HCT116 (cell line): ENCODE data around the gene ZBTB3. TPM values are rescaled to one million over a fixed set of nuclear protein-coding genes. Genes with fewer than 3 reads are reported as not detected.

ENCODE experiments used
- ATAC-seq: fragments of 200-7000 bp; cut with Tn5 transposase; 2 replicates; pipeline ENCODE4 v1.9.1; 2020; ENCODE audit warnings: mild to moderate bottlenecking, moderate library complexity
- BruUV-seq: library from RNA; stranded (reverse); fragments of 400-500 nt; replicated peaks from 2 replicates; lab custom pipeline; 2021; lab: Mats Ljungman, UMichigan
- CTCF ChIA-PET: fragments of 300-600 bp; sonication (Branson Sonifier 250); formaldehyde crosslinking; loops from one replicate; lab custom pipeline; 2021; ENCODE audit warnings: antibody characterized with exemption; lab: Charles Lee
- POLR2A ChIA-PET: fragments of 300-600, 350-600 bp; sonication (Branson Sonifier 250); formaldehyde crosslinking; loops from one replicate; lab custom pipeline; 2021; ENCODE audit warnings: antibody characterized with exemption; lab: Charles Lee
- RAD21 ChIA-PET, 2 experiments: fragments of 300-600 bp; sonication (Branson Sonifier 250); formaldehyde crosslinking; loops; one replicate each; lab custom pipeline; 2023; ENCODE audit warnings: low total read pairs in 2 of 2; ENCODE audit not compliant: uncharacterized antibody in 2 of 2, unreplicated experiment in 2 of 2, low non-redundant PET in 1 of 2; lab: Charles Lee
- DNase-seq: peaks from one replicate; pipeline ENCODE4 v3.0.0-alpha.2; 2010; ENCODE audit warnings: low read depth, low spot score
- H2AFZ ChIP-seq: fragments of 200-600 bp; shearing (Covaris generic), sonication (generic); 2 replicates; pipeline ENCODE4 v1.6.1; 2017; ENCODE audit warnings: low read depth, mixed run types, mixed read lengths, antibody characterized with exemption, low read length; ENCODE audit not compliant: poor library complexity, severe bottlenecking
- H3K27ac ChIP-seq: 2 replicates; pipeline ENCODE4 v1.5.1; 2012; ENCODE audit warnings: low read depth, low read length
- H3K27me3 ChIP-seq: fragments of 200-600 bp; sonication (generic); 2 replicates; pipeline ENCODE4 v1.6.1; 2016; ENCODE audit warnings: mixed run types, low read length, mixed read lengths; ENCODE audit not compliant: insufficient read depth
- H3K36me3 ChIP-seq, 2 experiments: fragments of 200-500 bp in 1 of 2; fragments of 200-600 bp in 1 of 2; sonication (Bioruptor generic) in 1 of 2; sonication (generic) in 1 of 2; 2 replicates each; pipeline versions ENCODE4 v1.5.1 to v1.6.1; 2014 to 2016; ENCODE audit warnings: low read length in 2 of 2, inconsistent platforms in 1 of 2, mixed read lengths in 1 of 2, mixed run types in 1 of 2; ENCODE audit not compliant: insufficient read depth in 2 of 2, control insufficient read depth in 1 of 2
- H3K4me1 ChIP-seq, 2 experiments: fragments of 200-600 bp in 1 of 2; sonication (generic) in 1 of 2; 2 replicates each; pipeline versions ENCODE4 v1.5.1 to v1.6.1; 2012 to 2017; ENCODE audit warnings: low read length in 2 of 2, inconsistent platforms in 1 of 2, mild to moderate bottlenecking in 1 of 2, mixed read lengths in 1 of 2, mixed run types in 1 of 2, moderate library complexity in 1 of 2; ENCODE audit not compliant: insufficient read depth in 2 of 2, control insufficient read depth in 1 of 2
- H3K4me2 ChIP-seq: fragments of 200-600 bp; sonication (generic); 2 replicates; pipeline ENCODE4 v1.6.1; 2017; ENCODE audit warnings: mixed run types, low read length, mixed read lengths
- H3K4me3 ChIP-seq, 2 experiments: fragments of 200-600 bp in 1 of 2; sonication (generic) in 1 of 2; replicated peaks in 1 of 2; 2 replicates each; pipeline ENCODE4 v1.5.1; 2011 to 2016; ENCODE audit warnings: low read length in 2 of 2, control low read depth in 1 of 2, low read depth in 1 of 2, mild to moderate bottlenecking in 1 of 2, mixed read lengths in 1 of 2, mixed run types in 1 of 2
- H3K79me2 ChIP-seq: fragments of 200-600 bp; sonication (generic); 2 replicates; pipeline ENCODE4 v1.6.1; 2017; ENCODE audit warnings: mild to moderate bottlenecking, mixed run types, low read length, moderate library complexity, mixed read lengths; ENCODE audit not compliant: insufficient read depth
- H3K9ac ChIP-seq: fragments of 200-600 bp; sonication (generic); 2 replicates; pipeline ENCODE4 v1.6.1; 2016; ENCODE audit warnings: low read length, mixed read lengths
- H3K9me2 ChIP-seq: fragments of 200-600 bp; sonication (generic), shearing (Covaris generic); 2 replicates; pipeline ENCODE4 v1.6.1; 2017; ENCODE audit warnings: mixed run types, mild to moderate bottlenecking, moderate library complexity; ENCODE audit not compliant: insufficient read depth
- H3K9me3 ChIP-seq, 2 experiments: fragments of 200-500 bp in 1 of 2; fragments of 200-600 bp in 1 of 2; sonication (Bioruptor generic) in 1 of 2; sonication (generic) in 1 of 2; 2 replicates each; pipeline ENCODE4 v1.6.1; 2014 to 2017; ENCODE audit warnings: low read length in 2 of 2, mixed read lengths in 2 of 2, inconsistent platforms in 1 of 2, low read depth in 1 of 2, mild to moderate bottlenecking in 1 of 2, mixed run types in 1 of 2, moderate library complexity in 1 of 2; ENCODE audit not compliant: control insufficient read depth in 1 of 2, insufficient read depth in 1 of 2
- H4K20me1 ChIP-seq: fragments of 200-600 bp; sonication (generic), shearing (Covaris generic); 2 replicates; pipeline ENCODE4 v1.6.1; 2017; ENCODE audit warnings: mixed run types, mild to moderate bottlenecking, moderate library complexity; ENCODE audit not compliant: insufficient read depth
- CEBPB ChIP-seq: IDR thresholded peaks from 2 replicates; pipeline ENCODE4 v1.6.1; 2012; ENCODE audit warnings: low read depth
- FOSL1 ChIP-seq: IDR thresholded peaks from 2 replicates; pipeline ENCODE4 v1.6.1; 2012; ENCODE audit warnings: low read depth
- POLR2AphosphoS5 ChIP-seq: IDR thresholded peaks from 2 replicates; pipeline ENCODE4 v1.6.1; 2011; ENCODE audit warnings: mild to moderate bottlenecking, low read depth, low read length, moderate library complexity
- REST ChIP-seq: IDR thresholded peaks from 2 replicates; pipeline ENCODE4 v1.6.1; 2012; ENCODE audit warnings: low read depth
- SRF ChIP-seq: IDR thresholded peaks from 2 replicates; pipeline ENCODE4 v1.6.1; 2012; ENCODE audit warnings: low read depth
- YY1 ChIP-seq: IDR thresholded peaks from 2 replicates; pipeline ENCODE4 v1.6.1; 2011; ENCODE audit warnings: low read length, low read depth, moderate library complexity, mild to moderate bottlenecking; ENCODE audit not compliant: insufficient replicate concordance; ENCODE audit errors: extremely low read depth
- intact Hi-C: fragments of 100-400 bp; cut with micrococcal nuclease; formaldehyde crosslinking; loops from 2 replicates; pipeline ENCODE4 v1.10.0; 2022
- total RNA-seq: library from RNA; stranded (reverse); gene quantifications from one replicate; pipeline ENCODE4 v1.2.1, GENCODE V29; 2021; ENCODE audit not compliant: unreplicated experiment
- TF ChIP-seq, protein P1 (sequence below), 3 experiments: fragments of 200-600 bp in 1 of 3; sonication (generic) in 1 of 3; IDR thresholded peaks in 2 of 3; conservative IDR thresholded peaks in 1 of 3; 2 replicates each; pipeline ENCODE4 v1.5.1; 2012 to 2017; ENCODE audit warnings: low read depth in 2 of 3, low read length in 2 of 3, antibody characterized with exemption in 1 of 3, borderline replicate concordance in 1 of 3, control low read depth in 1 of 3, mild to moderate bottlenecking in 1 of 3, mixed read lengths in 1 of 3, mixed run types in 1 of 3, moderate library complexity in 1 of 3; ENCODE audit not compliant: insufficient read depth in 1 of 3

The ZBTB3 gene
- total RNA-seq, 1 experiment from 2014 or later, result 11.3 TPM

GRCh38 chr11:62716206-62716605 lies 37.8 kb downstream of the ZBTB3 start (continued):
- TF ChIP-seq REST, result no peak
- no peak for TF ChIP-seq CEBPB
- TF ChIP-seq FOSL1, result no peak
- no peak for TF ChIP-seq SRF
- no peak for TF ChIP-seq YY1
- TF ChIP-seq, all 23 proteins: peak for 0

GRCh38 chr11:62715150-62716130 lies 38.5 kb downstream of the ZBTB3 start:
- H3K27ac ChIP-seq, result no peak overlapping the region
- H3K4me2 ChIP-seq, result no peak overlapping the region
- H3K9me3 ChIP-seq, result no peaks in the 10 kb centered on the region
- ATAC-seq, result peak; percentile 44; the same call in 1 of the 2 replicates
- H3K36me3 ChIP-seq, result peaks cover 82 to 87% of the 10 kb centered on the region in 2 experiments
- ChIA-PET RAD21 (no interaction called here), POLR2A (no interaction called here), CTCF (no interaction called here)
- intact Hi-C loops, result no loop called here
- H3K9ac ChIP-seq, result no peak overlapping the region
- no peaks in the 10 kb centered on the region for H3K9me2 ChIP-seq
- H3K4me3 ChIP-seq, result no peak overlapping the region
- H2AFZ ChIP-seq, result no peak overlapping the region
- peaks cover 5% of the 10 kb centered on the region; the same call in 1 of the 2 replicates for H4K20me1 ChIP-seq
- no peak for TF ChIP-seq POLR2AphosphoS5
- TF ChIP-seq, protein P1, sequence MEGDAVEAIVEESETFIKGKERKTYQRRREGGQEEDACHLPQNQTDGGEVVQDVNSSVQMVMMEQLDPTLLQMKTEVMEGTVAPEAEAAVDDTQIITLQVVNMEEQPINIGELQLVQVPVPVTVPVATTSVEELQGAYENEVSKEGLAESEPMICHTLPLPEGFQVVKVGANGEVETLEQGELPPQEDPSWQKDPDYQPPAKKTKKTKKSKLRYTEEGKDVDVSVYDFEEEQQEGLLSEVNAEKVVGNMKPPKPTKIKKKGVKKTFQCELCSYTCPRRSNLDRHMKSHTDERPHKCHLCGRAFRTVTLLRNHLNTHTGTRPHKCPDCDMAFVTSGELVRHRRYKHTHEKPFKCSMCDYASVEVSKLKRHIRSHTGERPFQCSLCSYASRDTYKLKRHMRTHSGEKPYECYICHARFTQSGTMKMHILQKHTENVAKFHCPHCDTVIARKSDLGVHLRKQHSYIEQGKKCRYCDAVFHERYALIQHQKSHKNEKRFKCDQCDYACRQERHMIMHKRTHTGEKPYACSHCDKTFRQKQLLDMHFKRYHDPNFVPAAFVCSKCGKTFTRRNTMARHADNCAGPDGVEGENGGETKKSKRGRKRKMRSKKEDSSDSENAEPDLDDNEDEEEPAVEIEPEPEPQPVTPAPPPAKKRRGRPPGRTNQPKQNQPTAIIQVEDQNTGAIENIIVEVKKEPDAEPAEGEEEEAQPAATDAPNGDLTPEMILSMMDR (IDR thresholded peaks at IDR 0.05 in 2 of 3, conservative IDR thresholded peaks at IDR 0.05 in 1 of 3; ENCODE audit: borderline replicate concordance in 1 of 3, insufficient read depth in 1 of 3, low read depth in 2 of 3, low read length in 2 of 3), result 0 out of 6 replicates have a peak, but pooled peaks of 1 of the 3 experiments have one; percentile 4
- no TSS peak for BruUV-seq
- H3K79me2 ChIP-seq, result peaks cover 69% of the 10 kb centered on the region
- DNase-seq, result no peak
- H3K27me3 ChIP-seq, result no peaks in the 10 kb centered on the region
- H3K4me1 ChIP-seq, result no peaks in the 10 kb centered on the region
